Activated naive CD8-positive, alpha-beta T cell treated with anti-CD3 and anti-CD28 coated beads for 36 hours (primary cell): ENCODE results near the gene PIK3R6. TPM values are rescaled to one million over a fixed set of nuclear protein-coding genes. Genes with fewer than 3 reads are reported as not detected.
A peak's percentile ranks its signal among the peaks of the same experiment; 100 is the strongest.
"Not testable (repeated sequence)": the region's sequence is repeated elsewhere in the genome, so short reads cannot be mapped to it uniquely, and the experiment has no call there.

Experiments used
- DNase-seq: peaks from one replicate; pipeline ENCODE4 v3.0.0; 2021
- H3K27ac Mint-ChIP-seq: one replicate; pipeline ENCODE4 v1.8.0; 2022; ENCODE audit warnings: mild to moderate bottlenecking, moderate library complexity, mixed read lengths
- H3K27me3 Mint-ChIP-seq: one replicate; pipeline ENCODE4 v1.8.0; 2022; ENCODE audit warnings: mild to moderate bottlenecking, mixed read lengths
- H3K36me3 Mint-ChIP-seq: one replicate; pipeline ENCODE4 v1.8.0; 2021; ENCODE audit warnings: mild to moderate bottlenecking, mixed read lengths
- H3K4me1 Mint-ChIP-seq: one replicate; pipeline ENCODE4 v1.8.0; 2021; ENCODE audit warnings: mixed read lengths
- H3K4me3 Mint-ChIP-seq: one replicate; pipeline ENCODE4 v1.8.0; 2022; ENCODE audit warnings: mild to moderate bottlenecking, moderate library complexity, mixed read lengths
- H3K9me3 Mint-ChIP-seq: one replicate; pipeline ENCODE4 v1.8.0; 2022; ENCODE audit warnings: mixed read lengths
- total RNA-seq, 2 experiments: library from RNA; stranded (reverse); gene quantifications; one replicate each; pipeline ENCODE4 v1.2.3, GENCODE V29; 2021

The PIK3R6 gene
- total RNA-seq, 2 experiments from 2014 or later = 0.88 to 1.0 TPM

DNA sequence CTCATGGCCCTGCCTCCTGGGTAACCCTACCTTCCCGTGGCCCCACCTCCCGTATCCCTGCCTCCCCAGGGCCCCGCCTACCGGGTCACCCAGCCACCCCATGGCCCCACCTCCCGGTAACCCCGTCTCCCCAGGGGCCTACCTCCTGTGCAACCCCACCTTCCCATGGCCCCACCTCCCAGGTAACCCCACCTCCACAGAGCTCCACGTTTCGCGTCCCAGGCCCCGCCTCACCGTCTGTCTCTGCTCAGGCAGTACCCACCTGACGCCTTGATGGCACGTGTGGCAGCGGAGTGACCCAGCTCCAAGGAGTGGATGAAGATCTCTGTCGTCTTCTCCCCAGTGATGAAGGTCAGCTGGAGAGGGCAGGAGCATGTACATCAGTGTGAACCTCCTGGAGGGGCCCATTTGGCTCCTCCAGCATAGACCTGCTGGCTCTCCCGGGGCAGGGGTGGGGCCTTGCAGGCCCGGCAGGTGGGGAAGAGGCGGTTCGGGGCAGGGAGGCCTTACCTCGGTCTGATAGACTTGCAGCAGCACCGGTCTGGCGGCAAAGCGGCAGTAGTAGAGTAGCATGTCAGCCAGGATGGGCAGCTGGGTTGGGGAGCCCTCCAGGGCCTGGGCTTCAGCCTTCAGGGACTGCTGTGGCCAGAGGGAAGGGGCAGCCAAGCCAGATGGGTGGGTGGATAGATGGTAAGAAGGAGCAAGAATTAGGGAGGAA is 18.7 kb upstream of the PIK3R6 start:
- Mint-ChIP-seq H3K9me3 (no peaks in the 10 kb centered on the region), H3K4me3 (no peak overlapping the region), H3K36me3 (peaks cover 32% of the 10 kb centered on the region), H3K27ac (no peak overlapping the region), H3K4me1 (no peaks in the 10 kb centered on the region), H3K27me3 (no peaks in the 10 kb centered on the region)
- no peak for DNase-seq

DNA sequence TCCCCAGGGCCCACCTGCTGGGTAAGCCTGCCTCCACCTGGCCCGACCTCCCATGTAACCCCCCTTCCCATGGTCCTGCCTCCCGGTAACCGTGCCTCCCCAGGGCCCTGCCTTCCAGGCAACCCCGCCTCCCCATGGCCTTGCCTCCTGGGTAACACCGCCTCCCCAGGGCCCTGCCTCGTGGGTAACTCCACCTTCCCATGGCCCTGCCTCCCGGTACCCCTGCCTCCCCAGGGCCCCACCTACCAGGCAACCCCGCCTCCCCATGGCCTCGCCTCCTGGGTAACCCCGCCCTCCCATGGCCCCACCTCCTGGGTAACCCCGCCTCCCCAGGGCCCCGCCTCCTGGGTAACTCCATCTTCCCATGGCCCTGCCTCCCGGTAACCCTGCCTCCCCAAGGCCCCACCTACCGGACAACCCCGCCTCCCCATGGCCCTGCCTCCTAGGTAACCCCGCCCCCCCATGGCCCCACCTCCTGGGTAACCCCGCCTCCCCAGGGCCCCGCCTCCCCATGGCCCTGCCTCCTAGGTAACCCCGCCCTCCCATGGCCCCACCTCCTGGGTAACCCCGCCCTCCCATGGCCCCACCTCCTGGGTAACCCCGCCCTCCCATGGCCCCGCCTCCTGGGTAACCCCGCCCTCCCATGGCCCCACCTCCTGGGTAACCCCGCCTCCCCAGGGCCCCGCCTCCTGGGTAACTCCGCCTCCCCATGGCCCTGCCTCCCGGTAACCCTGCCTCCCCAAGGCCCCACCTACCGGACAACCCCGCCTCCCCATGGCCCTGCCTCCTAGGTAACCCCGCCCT is 17.9 kb upstream of the PIK3R6 start:
- H3K27ac Mint-ChIP-seq, H3K27me3 Mint-ChIP-seq, H3K4me3 Mint-ChIP-seq, H3K4me1 Mint-ChIP-seq, H3K9me3 Mint-ChIP-seq: not testable (repeated sequence)
- peak; percentile 49 for DNase-seq
- H3K36me3 Mint-ChIP-seq = peaks cover 35% of the 10 kb centered on the region

DNA sequence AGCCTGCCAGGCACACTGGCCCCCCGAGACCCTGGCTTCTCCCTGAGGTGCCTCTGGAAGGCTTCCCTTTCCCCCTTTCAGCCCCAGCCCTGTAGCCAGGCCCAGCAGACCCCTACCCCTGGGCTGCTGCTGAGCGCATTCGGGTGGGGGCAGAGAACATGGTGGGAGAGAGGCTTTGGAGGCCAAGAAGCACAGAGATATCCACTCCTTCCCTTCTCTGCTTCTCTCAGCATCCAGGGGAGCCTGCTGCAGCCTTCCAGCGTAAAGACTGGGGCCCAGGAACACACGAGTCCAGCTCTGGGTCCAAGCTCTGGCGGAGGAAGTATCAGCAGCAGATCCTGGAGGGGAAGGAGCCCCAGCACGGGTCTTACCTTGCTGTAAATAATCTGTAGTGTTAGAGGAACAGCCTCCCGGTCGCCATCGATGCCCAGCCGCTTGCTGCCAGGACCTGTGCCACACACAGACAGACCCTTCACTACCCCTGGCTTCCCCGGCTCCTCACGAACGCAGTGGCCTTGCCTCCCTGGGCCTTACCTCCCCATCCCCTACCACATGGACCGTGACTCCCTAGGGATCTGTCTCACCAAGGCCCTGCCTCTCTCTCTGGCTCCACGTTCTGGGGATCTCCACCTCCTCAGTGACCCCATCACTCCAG is 17.0 kb upstream of the PIK3R6 start:
- Mint-ChIP-seq H3K9me3 (no peaks in the 10 kb centered on the region), H3K36me3 (peaks cover 35% of the 10 kb centered on the region), H3K4me1 (no peaks in the 10 kb centered on the region), H3K4me3 (no peak overlapping the region), H3K27ac (peak overlapping the region; percentile 72), H3K27me3 (no peaks in the 10 kb centered on the region)
- no peak for DNase-seq

DNA sequence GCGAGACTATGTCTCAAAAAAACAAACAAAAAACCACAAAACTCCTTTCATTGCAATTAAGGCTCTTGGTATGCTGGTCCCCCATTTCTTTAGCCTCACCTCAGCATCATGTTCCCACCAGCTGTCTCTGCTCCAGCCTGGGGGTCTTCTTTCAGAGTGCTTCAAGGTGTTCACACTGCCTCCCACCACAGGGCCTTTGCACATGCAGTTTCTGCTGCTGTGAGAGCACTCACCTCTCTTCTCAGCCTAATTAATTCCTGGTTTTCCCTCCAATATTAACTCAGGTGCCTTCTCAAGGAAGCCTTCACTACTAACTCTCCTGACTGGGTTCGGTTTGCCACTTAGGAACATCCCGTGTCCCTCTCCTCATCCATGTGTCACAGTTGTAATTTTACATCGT is 15.9 kb upstream of the PIK3R6 start:
- no peaks in the 10 kb centered on the region for H3K9me3 Mint-ChIP-seq
- H3K27me3 Mint-ChIP-seq = no peaks in the 10 kb centered on the region
- H3K4me1 Mint-ChIP-seq = no peaks in the 10 kb centered on the region
- no peak overlapping the region for H3K27ac Mint-ChIP-seq
- peaks cover 35% of the 10 kb centered on the region for H3K36me3 Mint-ChIP-seq
- DNase-seq = no peak
- no peak overlapping the region for H3K4me3 Mint-ChIP-seq

DNA sequence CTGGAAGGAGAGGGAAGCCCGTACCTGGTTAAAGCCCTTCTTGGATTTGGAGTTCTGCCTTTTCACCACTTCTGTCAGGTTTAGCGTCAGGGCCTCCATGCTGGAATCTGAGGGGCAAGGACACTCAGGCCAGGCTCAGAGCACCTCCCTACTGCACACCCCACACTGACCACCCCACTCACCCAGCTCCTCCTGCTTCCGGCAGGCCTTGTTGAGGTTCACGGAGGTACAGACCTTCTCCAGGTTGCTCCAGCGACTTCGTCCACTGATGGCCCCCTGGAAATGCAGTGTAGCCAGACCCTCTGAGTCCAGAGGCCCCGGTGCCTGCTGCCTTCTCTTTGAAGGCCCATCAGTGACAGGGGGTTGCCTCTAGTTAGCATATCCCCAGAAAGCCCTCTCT is 14.1 kb upstream of the PIK3R6 start:
- Mint-ChIP-seq H3K36me3 (peaks cover 35% of the 10 kb centered on the region), H3K4me3 (no peak overlapping the region), H3K9me3 (no peaks in the 10 kb centered on the region), H3K27me3 (no peaks in the 10 kb centered on the region), H3K27ac (no peak overlapping the region), H3K4me1 (no peaks in the 10 kb centered on the region)
- DNase-seq = no peak

DNA sequence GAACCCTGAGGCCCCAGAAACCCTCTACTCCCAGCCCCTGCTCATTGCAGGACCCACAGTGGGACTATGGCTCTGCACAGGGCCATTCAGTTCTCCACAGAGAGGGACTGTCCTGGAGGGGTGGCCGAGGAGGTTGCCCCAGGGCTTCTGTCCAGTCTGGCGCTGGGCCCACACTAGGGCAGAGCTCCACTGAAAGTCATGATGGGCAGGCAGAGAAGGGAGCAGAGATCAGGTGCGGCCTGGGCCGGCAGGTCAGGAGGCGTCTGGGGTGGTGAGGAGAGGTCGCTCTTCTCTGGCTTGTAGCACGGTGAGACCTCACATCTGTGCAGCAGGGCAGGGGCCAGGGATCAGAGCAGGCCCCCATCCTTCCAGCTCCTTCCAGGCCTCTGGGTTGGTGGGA is 13.0 kb upstream of the PIK3R6 start:
- no peak for DNase-seq
- Mint-ChIP-seq H3K27me3 (no peaks in the 10 kb centered on the region), H3K9me3 (no peaks in the 10 kb centered on the region), H3K4me1 (no peaks in the 10 kb centered on the region), H3K36me3 (peaks cover 28% of the 10 kb centered on the region), H3K4me3 (no peak overlapping the region), H3K27ac (peak overlapping the region; percentile 38)

DNA sequence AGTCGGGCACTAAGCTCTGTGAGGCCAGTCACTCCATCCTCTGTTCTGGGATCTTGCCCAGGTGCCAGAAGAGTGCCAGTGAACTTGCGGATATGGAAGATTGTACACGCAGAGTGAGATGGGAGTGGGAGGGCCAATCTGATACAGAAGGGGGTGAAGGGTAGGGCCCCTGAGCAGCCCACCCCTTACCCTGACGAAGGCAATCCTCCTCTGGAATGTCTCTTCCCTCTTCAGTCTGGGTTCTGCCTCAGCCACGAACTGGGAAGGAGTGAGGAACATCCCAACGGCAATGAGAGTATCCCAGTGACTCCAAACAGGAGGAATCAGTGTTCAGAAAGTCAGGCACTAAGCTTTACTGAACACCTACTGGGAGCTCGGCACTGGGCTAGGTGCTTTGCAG is 11.9 kb upstream of the PIK3R6 start:
- no peaks in the 10 kb centered on the region for H3K9me3 Mint-ChIP-seq
- no peak overlapping the region for H3K4me3 Mint-ChIP-seq
- DNase-seq = no peak
- peak overlapping the region; percentile 24 for H3K27ac Mint-ChIP-seq
- H3K4me1 Mint-ChIP-seq = peaks cover 2% of the 10 kb centered on the region
- no peaks in the 10 kb centered on the region for H3K27me3 Mint-ChIP-seq
- H3K36me3 Mint-ChIP-seq = peaks cover 26% of the 10 kb centered on the region

DNA sequence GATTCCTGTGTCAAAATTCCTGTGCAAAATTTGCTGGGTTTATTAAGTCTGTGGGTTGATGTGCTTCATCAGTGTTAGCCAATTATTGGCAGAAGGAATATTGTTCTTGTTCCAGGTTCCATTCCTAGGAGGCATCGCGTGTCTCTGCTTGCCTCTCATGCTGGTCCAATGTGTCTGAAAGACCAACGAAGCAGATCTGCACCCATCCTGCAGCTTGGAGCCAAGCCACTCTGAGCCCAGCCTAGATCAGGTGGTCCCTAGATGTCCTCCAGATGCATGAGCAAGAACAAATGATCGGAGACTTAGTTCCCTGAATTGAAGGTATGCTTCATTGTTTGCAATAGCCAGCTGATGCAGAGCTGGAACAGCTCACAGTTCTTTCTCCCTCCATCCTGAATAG is 10.5 kb upstream of the PIK3R6 start:
- Mint-ChIP-seq H3K9me3 (no peaks in the 10 kb centered on the region), H3K27me3 (no peaks in the 10 kb centered on the region), H3K4me1 (peaks cover 2% of the 10 kb centered on the region), H3K36me3 (peaks cover 18% of the 10 kb centered on the region), H3K4me3 (no peak overlapping the region), H3K27ac (no peak overlapping the region)
- DNase-seq = no peak

DNA sequence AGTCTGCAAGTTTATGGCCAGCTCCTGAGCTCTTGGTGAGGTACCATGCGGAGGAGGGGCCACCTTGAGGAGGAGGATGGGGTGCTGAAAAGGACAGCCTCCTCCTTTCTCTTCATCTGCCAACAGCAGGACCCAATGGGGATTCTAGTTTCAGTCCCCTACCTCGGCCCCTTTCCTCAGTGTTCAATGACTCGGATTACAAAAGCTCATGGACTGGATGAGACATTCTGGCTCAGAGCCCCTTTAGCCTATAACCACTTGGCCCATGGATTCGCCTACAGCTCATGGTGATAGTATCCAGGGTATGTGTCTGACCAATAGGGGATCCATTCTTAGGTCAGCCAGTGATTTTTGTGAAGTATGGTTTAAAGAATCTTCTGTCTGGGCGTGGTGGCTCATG is 8.5 kb upstream of the PIK3R6 start:
- Mint-ChIP-seq H3K4me3 (no peak overlapping the region), H3K27me3 (no peaks in the 10 kb centered on the region), H3K9me3 (no peaks in the 10 kb centered on the region), H3K36me3 (peaks cover 11% of the 10 kb centered on the region), H3K4me1 (peaks cover 8% of the 10 kb centered on the region), H3K27ac (no peak overlapping the region)
- no peak for DNase-seq

DNA sequence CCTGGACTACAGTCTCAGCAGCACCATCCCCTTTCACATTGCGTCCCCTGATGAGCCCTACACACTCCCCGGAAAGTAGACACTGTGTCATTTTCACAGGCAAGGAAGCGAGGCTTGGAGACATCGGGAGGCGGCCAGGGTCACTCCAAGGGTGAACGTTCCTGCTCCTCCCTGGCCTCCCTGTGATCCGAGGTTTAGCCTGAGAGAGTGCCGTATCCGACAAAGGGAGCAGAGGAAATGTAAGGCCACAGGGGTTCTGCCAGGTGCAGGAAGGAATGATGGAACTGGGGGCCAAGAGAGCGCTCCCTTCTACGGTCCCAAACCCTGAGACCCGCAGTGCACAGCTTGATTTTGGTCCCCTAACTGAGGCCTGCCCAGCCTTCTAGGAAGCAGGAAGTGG is 8.0 kb upstream of the PIK3R6 start:
- peaks cover 9% of the 10 kb centered on the region for H3K36me3 Mint-ChIP-seq

DNA sequence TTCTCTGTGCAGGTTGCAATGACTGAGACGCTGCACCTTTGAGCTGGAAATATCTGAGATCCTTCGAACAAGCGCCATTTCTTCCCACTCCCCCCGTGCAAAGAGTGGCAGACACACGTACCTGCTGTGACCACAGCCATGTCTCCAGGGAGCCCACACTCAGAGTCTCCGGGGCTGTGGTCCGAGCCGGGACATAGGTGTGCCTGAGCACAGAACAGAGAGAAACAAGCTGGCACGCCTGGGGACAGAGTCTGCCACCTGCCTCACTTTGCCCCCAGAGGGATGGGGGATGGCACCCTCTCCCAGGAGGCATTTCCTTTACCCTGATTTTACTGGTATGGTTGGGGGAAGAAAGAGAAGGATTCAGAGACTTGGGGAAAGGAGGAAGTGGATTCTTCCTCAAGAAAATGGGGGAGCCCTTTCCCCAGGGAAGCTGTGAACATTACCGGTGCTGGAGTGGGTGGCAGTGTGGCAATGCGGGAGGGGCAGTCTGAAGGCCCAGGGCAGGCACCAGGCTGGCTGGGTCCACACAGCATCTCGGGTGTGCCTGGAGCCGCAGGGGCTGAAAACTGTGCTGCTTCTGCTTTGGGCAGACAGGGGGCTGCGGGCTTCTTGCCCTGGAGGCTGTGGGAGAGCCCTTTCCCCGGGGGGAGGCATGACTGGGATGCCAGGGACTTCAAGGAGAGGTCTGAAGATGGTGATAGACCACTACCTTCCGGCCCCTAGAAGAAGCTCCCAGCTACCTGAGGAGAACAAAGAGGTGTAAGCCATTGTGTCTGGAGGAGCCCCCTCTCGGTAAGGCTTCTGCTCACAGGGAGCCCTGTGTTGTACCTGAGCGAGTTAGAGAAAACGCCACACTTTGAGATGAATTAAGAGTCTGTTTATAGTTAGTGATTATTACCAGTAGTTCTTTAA is 6.6 kb upstream of the PIK3R6 start:
- no peak for DNase-seq
- H3K27me3 Mint-ChIP-seq = no peaks in the 10 kb centered on the region
- H3K9me3 Mint-ChIP-seq = no peaks in the 10 kb centered on the region
- peaks cover 8% of the 10 kb centered on the region for H3K4me1 Mint-ChIP-seq
- no peak overlapping the region for H3K4me3 Mint-ChIP-seq
- peaks cover 8% of the 10 kb centered on the region for H3K36me3 Mint-ChIP-seq
- no peak overlapping the region for H3K27ac Mint-ChIP-seq

More for the DNA sequence above, 8.0 kb upstream of the PIK3R6 start:
- no peaks in the 10 kb centered on the region for H3K9me3 Mint-ChIP-seq
- H3K27ac Mint-ChIP-seq = no peak overlapping the region
- no peak for DNase-seq
- peaks cover 8% of the 10 kb centered on the region for H3K4me1 Mint-ChIP-seq
- no peaks in the 10 kb centered on the region for H3K27me3 Mint-ChIP-seq
- no peak overlapping the region for H3K4me3 Mint-ChIP-seq

DNA sequence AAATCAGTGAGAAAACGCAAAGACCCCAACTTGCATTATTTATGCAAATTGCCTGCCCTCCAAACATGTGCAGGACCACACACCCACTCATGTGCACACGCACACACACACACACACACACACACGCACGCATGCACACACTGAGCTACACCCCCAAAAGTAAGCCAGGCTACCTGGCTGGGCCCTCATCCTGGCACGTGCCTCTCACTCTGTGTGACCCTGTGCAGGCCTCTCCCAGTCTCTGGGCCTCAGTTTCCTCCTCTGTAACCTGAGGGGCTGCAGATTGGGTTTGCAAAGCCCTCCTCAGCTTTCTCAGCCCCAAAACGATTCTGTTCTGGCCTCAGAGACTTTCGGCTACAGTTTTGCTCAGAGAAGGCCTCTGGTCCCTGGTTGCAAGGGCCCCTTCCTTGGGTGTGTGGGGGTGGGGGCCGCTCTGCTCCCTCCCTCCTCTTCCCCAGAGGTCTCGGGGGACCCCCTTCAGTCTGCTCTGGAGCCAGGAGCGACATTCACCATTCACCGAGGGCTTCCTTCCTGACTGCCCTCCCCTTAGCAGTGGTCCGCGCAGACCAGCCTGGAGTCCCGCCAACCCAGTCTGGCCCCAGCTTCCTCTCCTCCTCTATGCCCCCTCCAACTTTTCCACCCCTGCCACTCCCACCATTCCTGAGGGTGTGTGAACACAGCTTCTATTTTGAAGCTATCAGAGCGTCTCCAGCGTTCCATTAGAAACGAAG is 5.4 kb upstream of the PIK3R6 start:
- Mint-ChIP-seq H3K36me3 (peaks cover 6% of the 10 kb centered on the region), H3K27ac (no peak overlapping the region), H3K27me3 (peaks cover 2% of the 10 kb centered on the region), H3K4me3 (no peak overlapping the region), H3K9me3 (no peaks in the 10 kb centered on the region), H3K4me1 (peaks cover 12% of the 10 kb centered on the region)
- DNase-seq = no peak

DNA sequence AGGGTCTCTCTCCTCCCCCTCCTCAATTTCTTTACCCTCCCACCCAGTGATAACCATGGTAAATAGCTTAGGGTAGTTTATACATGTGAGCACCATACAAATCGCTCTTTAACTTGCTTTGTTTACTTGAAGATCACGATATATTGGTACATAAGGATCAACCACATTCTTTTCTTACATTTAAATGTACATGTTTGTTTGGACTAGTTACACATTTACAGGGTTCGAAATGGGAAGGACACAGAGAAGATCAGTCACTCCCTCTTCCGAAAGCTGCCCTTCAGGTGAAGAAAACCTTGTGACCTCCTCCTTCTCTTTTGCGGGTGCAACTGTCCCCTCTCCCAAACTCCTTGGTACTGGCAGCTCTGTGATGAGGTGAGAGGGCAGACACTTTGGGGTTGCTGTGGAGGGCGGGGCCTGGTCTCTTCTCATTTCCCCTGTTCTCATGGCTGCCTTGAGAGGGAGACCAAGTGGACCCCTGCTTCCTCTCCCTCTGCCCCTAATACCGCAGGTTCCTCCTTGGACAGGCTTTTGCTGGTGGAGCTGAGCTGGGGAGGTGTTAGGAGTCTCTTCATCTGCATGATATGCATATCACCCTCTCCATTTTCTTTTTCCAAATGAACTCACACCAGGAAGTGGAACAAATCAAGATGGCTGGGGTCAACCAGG is 4.7 kb upstream of the PIK3R6 start:
- peaks cover 4% of the 10 kb centered on the region for H3K27me3 Mint-ChIP-seq
- no peak for DNase-seq
- H3K36me3 Mint-ChIP-seq = peaks cover 1% of the 10 kb centered on the region
- H3K4me1 Mint-ChIP-seq = peaks cover 18% of the 10 kb centered on the region
- H3K27ac Mint-ChIP-seq = no peak overlapping the region
- H3K4me3 Mint-ChIP-seq = no peak overlapping the region
- H3K9me3 Mint-ChIP-seq = no peaks in the 10 kb centered on the region

DNA sequence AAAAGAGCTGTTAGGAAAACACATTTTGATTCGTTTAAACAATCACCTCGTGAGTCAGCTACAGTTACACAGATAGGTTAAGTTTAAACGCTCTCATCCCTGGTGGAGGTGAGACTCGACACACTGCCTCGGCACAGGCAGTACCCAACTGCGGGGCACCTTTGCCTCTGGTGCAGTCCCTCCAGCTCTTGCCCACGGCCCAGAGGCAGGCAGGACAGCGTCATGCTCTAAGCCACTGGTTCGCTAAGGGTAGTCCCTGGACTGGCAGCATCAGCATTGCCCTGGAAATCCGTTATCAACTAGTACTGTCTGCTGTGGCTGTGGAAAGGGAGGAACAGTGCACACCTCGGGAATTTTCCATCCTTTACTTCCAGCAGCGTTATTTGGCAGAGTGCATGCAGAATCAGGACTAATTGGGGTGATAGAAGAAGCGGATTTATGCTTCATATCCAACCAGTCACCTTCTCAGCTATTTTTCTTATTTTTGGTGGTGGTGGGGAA is 3.7 kb upstream of the PIK3R6 start:
- no peaks in the 10 kb centered on the region for H3K36me3 Mint-ChIP-seq
- no peaks in the 10 kb centered on the region for H3K9me3 Mint-ChIP-seq
- peaks cover 4% of the 10 kb centered on the region for H3K27me3 Mint-ChIP-seq
- no peak overlapping the region for H3K4me3 Mint-ChIP-seq
- H3K4me1 Mint-ChIP-seq = peaks cover 24% of the 10 kb centered on the region
- DNase-seq = no peak
- no peak overlapping the region for H3K27ac Mint-ChIP-seq
